Small intestine (tissue), 7 donors: ENCODE data around the gene SLIT3. TPM values are rescaled to one million over a fixed set of nuclear protein-coding genes. Genes with fewer than 3 reads are reported as not detected.

ENCODE experiments used
- DNase-seq, 2 donors: peaks; one replicate each; pipeline versions ENCODE4 v3.0.0 to v3.0.0-alpha.2; 2013
- FAIRE-seq: peaks from 2 replicates; lab custom pipeline; 2012; peaks lifted over from hg19 to GRCh38; lab: Jason Lieb, UNC
- H3K27ac ChIP-seq, 3 donors: one replicate each; pipeline ENCODE4 v1.5.1; 2013; ENCODE audit warnings: low read length in 2 of 3, mild to moderate bottlenecking in 2 of 3, control low read depth in 1 of 3, inconsistent platforms in 1 of 3, low read depth in 1 of 3, moderate library complexity in 1 of 3
- H3K27me3 ChIP-seq, 3 donors: one replicate each; pipeline ENCODE4 v1.6.1; 2013; ENCODE audit warnings: low read length in 3 of 3, inconsistent platforms in 1 of 3; ENCODE audit not compliant: control insufficient read depth in 3 of 3, insufficient read depth in 3 of 3
- H3K36me3 ChIP-seq, 3 donors: one replicate each; pipeline ENCODE4 v1.6.1; 2013; ENCODE audit warnings: low read length in 3 of 3, inconsistent platforms in 1 of 3, low read depth in 1 of 3, mild to moderate bottlenecking in 1 of 3, moderate library complexity in 1 of 3; ENCODE audit not compliant: control insufficient read depth in 3 of 3, insufficient read depth in 2 of 3
- H3K4me1 ChIP-seq, 3 donors: one replicate each; pipeline ENCODE4 v1.6.1; 2013; ENCODE audit warnings: low read length in 2 of 3, inconsistent platforms in 1 of 3, low read depth in 1 of 3, mild to moderate bottlenecking in 1 of 3, moderate library complexity in 1 of 3; ENCODE audit not compliant: control insufficient read depth in 3 of 3, insufficient read depth in 2 of 3
- H3K4me3 ChIP-seq, 3 donors: one replicate each; pipeline ENCODE4 v1.5.1; 2013; ENCODE audit warnings: low read length in 3 of 3, control low read depth in 1 of 3, inconsistent platforms in 1 of 3, low read depth in 1 of 3, mild to moderate bottlenecking in 1 of 3, moderate library complexity in 1 of 3
- H3K9me3 ChIP-seq, 2 donors: one replicate each; pipeline ENCODE4 v1.6.1; 2013; ENCODE audit warnings: low read depth in 1 of 2, low read length in 1 of 2; ENCODE audit not compliant: control insufficient read depth in 2 of 2, insufficient read depth in 1 of 2
- WGBS, 3 donors: extraction: QIAGEN DNeasy Blood & Tissue Kit; methylation state at CpG; one replicate each; pipeline ENCODE4 v1.1.7; 2013; 5-methylcytosine and 5-hydroxymethylcytosine counted together
- polyA plus RNA-seq, 4 donors: library from polyadenylated mRNA; stranded (reverse) in 3 of 4; unstranded in 1 of 4; fragments of 200-250 nt in 3 of 4; fragments of 120-200 nt in 1 of 4; gene quantifications; one replicate each; pipeline versions ENCODE4 v1.2.1 to v1.2.3, GENCODE V29; 2013
- donor health status: healthy with polysubstance abuse.
- donor health status: control.
- donor health status: control.
- donor health status: Bipolar disorder and iron deficiency.
- donor health status: healthy.

The SLIT3 gene
- polyA plus RNA-seq, 4 donors: 0.27 to 5.5 (median 5.3) TPM; not detected in 1

DNA sequence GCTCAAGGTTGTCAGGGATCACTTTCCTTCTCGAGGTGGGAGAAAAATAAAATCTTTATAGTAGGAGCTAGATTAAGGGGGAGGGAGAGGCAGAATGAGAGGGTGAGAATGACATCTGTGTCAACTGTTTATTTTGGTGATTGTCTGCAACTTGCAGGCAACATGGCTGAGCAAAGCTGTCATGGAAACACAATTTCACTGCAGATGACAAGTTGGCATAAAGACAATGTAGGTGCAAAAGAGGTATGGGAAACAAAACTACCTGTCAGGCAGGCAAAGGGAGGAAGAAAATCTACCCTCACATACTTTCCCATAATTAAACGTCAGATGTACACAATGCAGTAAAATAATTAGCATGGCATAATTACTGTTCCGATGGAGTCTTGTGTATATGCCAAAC lies 167.4 kb downstream of the SLIT3 start:
- H3K4me3 ChIP-seq: no peak overlapping the region
- DNase-seq (no peak), FAIRE-seq (no peak)
- H3K4me1 ChIP-seq: no peaks in the 10 kb centered on the region
- no peak overlapping the region for H3K27ac ChIP-seq
- H3K27me3 ChIP-seq: no peaks in the 10 kb centered on the region
- no peaks in the 10 kb centered on the region for H3K36me3 ChIP-seq
- H3K9me3 ChIP-seq: no peaks in the 10 kb centered on the region
- WGBS, 3 donors: 42 to 75% (median 49%) methylated on average over 3 of the region's 3 CpGs

DNA sequence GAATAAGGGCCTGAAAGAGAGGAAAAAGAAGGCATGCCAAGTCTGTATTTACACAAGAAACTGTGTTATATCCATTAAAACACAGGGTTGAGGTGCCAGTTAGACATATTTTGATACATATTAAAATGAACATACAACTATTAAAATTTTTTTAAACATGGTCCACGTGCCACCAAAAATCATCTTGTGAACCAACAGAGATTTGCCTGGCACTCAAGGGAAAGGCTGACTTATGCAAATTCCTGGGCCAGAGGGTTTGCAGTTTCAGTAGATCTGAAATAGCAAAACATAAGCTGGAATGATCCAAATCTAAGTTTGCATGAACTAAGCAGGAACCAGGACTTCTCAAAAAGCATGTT lies 168.7 kb downstream of the SLIT3 start:
- Histone ChIP-seq H3K4me3 (no peak overlapping the region), H3K9me3 (no peaks in the 10 kb centered on the region), H3K36me3 (no peaks in the 10 kb centered on the region), H3K4me1 (no peaks in the 10 kb centered on the region), H3K27me3 (no peaks in the 10 kb centered on the region), H3K27ac (no peak overlapping the region)
- WGBS, 3 donors: 46 to 81% (median 57%) methylated on average over 1 of the region's 1 CpG
- FAIRE-seq (no peak), DNase-seq (no peak)

DNA sequence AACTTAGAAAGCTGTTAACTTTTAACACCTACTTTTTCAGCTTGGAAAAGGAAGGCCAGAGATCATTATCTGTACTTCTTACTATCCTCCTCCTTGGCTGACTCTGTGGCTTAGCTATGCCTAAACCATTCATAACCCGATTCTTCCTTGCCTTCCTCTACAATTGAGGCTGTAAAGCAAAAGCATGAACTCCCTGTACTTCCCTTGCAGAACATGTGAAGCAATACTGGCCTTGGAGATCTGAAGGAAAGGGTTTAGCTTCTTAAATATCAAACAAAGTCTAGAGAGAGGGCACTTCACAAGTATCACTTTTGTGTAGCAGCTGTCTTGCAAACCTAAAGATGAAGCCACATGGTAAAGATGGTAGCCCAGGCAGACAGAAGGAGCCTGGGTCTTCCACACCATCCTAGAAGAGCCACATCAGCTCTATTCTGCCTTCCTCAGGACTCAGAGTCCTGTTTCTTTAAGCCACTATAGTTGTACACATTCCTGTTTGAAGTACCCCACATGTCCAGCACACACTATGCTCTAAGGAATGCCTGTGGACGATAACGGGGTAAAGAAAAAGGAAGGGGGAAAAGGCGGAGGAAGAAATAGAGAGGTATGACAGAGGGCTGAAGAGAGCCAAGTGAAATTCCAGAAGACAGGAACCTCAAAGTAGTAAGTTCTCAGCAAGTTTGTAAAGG lies 169.2 kb downstream of the SLIT3 start:
- Histone ChIP-seq H3K9me3 (no peaks in the 10 kb centered on the region), H3K4me1 (no peaks in the 10 kb centered on the region), H3K27me3 (no peaks in the 10 kb centered on the region), H3K36me3 (no peaks in the 10 kb centered on the region), H3K27ac (no peak overlapping the region), H3K4me3 (no peak overlapping the region)
- DNase-seq: no peak
- FAIRE-seq: no peak
- WGBS, 3 donors: 43 to 49% (median 48%) methylated on average over 4 of the region's 4 CpGs

DNA sequence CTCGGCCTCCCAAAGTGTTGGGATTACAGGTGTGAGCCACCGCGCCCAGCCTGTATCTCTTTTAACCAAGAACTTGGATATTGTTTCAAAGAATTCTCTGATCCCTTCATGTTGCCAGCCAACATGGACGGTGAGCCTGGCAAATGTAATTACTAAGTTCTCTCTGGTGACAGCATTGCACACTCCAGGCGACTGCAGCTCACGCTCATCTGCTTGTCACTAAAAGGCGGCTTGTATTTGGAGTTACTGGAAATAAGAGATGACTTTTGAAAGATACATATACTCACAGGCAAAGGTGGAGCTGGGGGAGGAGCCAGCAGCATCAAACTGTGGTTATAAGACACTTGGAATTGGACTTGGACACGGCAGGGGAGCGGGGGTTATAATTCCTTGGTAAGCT lies 172.3 kb downstream of the SLIT3 start:
- no peaks in the 10 kb centered on the region for H3K27me3 ChIP-seq
- no peak overlapping the region for H3K27ac ChIP-seq
- no peaks in the 10 kb centered on the region for H3K36me3 ChIP-seq
- DNase-seq (no peak), FAIRE-seq (no peak)
- 75 to 92% (median 82%) methylated on average over 9 of the region's 9 CpGs for WGBS, 3 donors
- no peaks in the 10 kb centered on the region for H3K9me3 ChIP-seq
- H3K4me3 ChIP-seq: no peak overlapping the region
- H3K4me1 ChIP-seq: no peaks in the 10 kb centered on the region

DNA sequence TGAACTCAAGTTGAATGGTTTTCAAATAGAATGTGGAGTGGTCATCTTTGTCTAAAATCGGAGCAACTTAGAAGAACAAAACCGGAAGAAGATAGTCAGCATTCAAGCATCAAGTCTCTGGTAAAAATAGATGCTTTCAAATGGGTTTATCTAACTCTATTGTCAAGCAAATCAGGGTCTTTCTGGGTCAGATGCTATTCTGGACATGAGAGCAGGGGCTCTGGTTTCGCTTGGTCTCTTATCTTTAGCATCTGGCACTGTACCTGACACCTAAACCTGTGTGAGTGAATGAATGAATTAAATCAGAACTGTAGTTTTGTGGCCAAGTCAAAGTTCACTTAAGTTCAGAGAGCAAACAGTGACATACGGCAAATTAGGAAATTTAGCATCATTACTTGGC lies 173.5 kb downstream of the SLIT3 start:
- H3K27ac ChIP-seq: no peak overlapping the region
- H3K4me1 ChIP-seq: no peaks in the 10 kb centered on the region
- H3K4me3 ChIP-seq: no peak overlapping the region
- DNase-seq: no peak
- FAIRE-seq: no peak
- no peaks in the 10 kb centered on the region for H3K9me3 ChIP-seq
- H3K27me3 ChIP-seq: no peaks in the 10 kb centered on the region
- 52 to 70% (median 67%) methylated on average over 4 of the region's 4 CpGs for WGBS, 3 donors
- H3K36me3 ChIP-seq: no peaks in the 10 kb centered on the region

DNA sequence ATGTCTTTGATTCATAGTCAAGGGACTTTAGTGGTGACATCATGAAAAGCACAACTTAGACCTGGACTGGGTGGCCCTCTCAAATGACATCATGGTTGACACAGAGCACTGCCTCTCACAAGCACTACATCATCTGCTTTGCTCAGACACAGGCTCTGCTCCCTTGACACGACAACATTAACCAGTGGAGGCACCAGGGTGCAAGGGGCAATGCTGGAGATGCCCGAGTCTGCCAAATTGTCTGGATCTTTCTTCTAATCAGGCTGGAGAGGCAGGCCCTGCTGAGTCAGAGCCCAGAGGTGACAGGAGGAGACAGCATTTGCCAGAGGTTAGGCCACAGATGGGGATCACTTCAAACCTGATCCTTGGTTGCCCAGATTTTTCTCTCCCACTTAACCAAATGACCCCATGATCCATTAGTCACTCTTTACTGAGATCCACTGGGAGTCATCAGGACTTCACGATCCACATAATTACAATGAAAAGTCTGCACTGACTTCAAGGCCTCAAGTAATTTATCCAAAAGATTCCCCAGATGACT lies 174.4 kb downstream of the SLIT3 start:
- WGBS, 3 donors: 49 to 75% (median 69%) methylated on average over 3 of the region's 3 CpGs
- no peak overlapping the region for H3K27ac ChIP-seq
- FAIRE-seq: no peak
- no peaks in the 10 kb centered on the region for H3K27me3 ChIP-seq
- H3K36me3 ChIP-seq: no peaks in the 10 kb centered on the region
- DNase-seq: no peak
- no peaks in the 10 kb centered on the region for H3K9me3 ChIP-seq
- no peak overlapping the region for H3K4me3 ChIP-seq
- no peaks in the 10 kb centered on the region for H3K4me1 ChIP-seq

DNA sequence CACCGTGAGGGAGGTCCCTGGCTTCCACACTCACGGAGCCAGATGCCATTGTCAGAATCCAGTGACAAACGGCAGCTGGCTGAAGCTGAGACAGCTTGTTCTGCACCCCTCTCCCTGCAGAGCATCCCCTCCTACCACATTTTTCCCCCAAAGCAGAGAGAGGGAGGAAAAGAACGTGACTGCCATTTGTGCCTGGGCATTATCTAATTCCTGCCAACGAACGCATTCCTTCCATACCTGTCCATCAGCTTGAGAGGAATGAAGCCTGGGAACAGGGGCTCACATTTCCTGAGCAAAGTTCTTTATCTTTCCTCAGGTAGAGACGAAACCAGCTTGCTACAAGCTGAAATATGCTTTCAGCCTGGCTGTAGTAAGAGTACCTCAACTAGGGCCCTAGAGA lies 175.4 kb downstream of the SLIT3 start:
- Histone ChIP-seq H3K9me3 (no peaks in the 10 kb centered on the region), H3K27me3 (no peaks in the 10 kb centered on the region), H3K36me3 (no peaks in the 10 kb centered on the region), H3K27ac (no peak overlapping the region), H3K4me1 (no peaks in the 10 kb centered on the region), H3K4me3 (no peak overlapping the region)
- FAIRE-seq (no peak), DNase-seq (no peak)
- WGBS, 3 donors: 40 to 51% (median 44%) methylated on average over 7 of the region's 7 CpGs

DNA sequence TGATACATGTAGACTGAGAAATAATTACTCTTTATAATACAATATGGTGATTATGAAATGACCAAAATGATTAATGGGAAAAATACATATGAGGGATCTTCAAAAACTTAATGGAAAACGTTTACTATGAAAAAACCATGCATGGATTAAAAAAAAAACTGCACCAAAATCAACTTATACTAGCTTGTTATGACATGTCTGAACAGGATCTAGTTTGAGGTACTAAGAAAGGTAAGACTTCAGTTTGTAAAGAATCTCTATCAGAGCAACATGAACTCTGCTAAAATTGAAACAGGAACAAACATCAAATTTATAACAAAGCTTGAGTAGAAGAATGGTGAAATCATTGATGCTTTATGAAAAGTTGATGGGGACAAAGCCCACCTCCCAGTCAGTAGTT lies 178.0 kb downstream of the SLIT3 start:
- no peak for FAIRE-seq

More for the DNA sequence above, 178.0 kb downstream of the SLIT3 start:
- H3K27me3 ChIP-seq: no peaks in the 10 kb centered on the region
- H3K36me3 ChIP-seq: no peaks in the 10 kb centered on the region
- H3K27ac ChIP-seq: no peak overlapping the region
- H3K9me3 ChIP-seq: no peaks in the 10 kb centered on the region
- H3K4me1 ChIP-seq: no peaks in the 10 kb centered on the region
- WGBS, 3 donors: 9 to 52% (median 16%) methylated on average over 1 of the region's 1 CpG
- DNase-seq: no peak
- no peak overlapping the region for H3K4me3 ChIP-seq
